CD4-positive, alpha-beta T cell (primary cell): ENCODE measurements around the gene MC5R. TPM values are rescaled to one million over a fixed set of nuclear protein-coding genes. Genes with fewer than 3 reads are reported as not detected.

Source experiments
- ATAC-seq: fragments of 200-7000 bp; cut with Tn5 transposase; one replicate; pipeline ENCODE4 v1.10.0; 2022; ENCODE audit warnings: mild to moderate bottlenecking; ENCODE audit not compliant: poor library complexity
- CTCF ChIA-PET: fragments of 350-600 bp; sonication (Branson Sonifier 250); formaldehyde crosslinking; loops from one replicate; lab custom pipeline; 2021; ENCODE audit warnings: antibody characterized with exemption, inconsistent platforms; lab: Charles Lee
- POLR2A ChIA-PET: fragments of 350-600 bp; sonication (Branson Sonifier 250); formaldehyde crosslinking; loops from one replicate; lab custom pipeline; 2021; ENCODE audit warnings: antibody characterized with exemption, inconsistent platforms; lab: Charles Lee
- DNase-seq, 14 experiments: peaks; one replicate each; pipeline ENCODE4 v3.0.0-alpha.2; 2013 to 2020; ENCODE audit warnings: mixed read lengths in 2 of 14
- H3K27ac ChIP-seq, 2 donors: one replicate each; pipeline versions ENCODE4 v1.5.1 to v1.7.0; 2013; ENCODE audit warnings: low read length in 2 of 2, low read depth in 1 of 2, mild to moderate bottlenecking in 1 of 2
- H3K27me3 ChIP-seq, 2 experiments: 1 replicate in 1 of 2; 2 replicates in 1 of 2; pipeline versions ENCODE4 v1.6.1 to v1.7.0; 2013; ENCODE audit warnings: low read length in 2 of 2, control low read depth in 1 of 2, mild to moderate bottlenecking in 1 of 2, moderate library complexity in 1 of 2; ENCODE audit not compliant: insufficient read depth in 2 of 2, control insufficient read depth in 1 of 2
- H3K36me3 ChIP-seq: one replicate; pipeline ENCODE4 v1.6.1; 2013; ENCODE audit warnings: low read length, control low read depth; ENCODE audit not compliant: insufficient read depth
- H3K4me1 ChIP-seq: one replicate; pipeline ENCODE4 v1.6.1; 2013; ENCODE audit warnings: low read length, control low read depth; ENCODE audit not compliant: insufficient read depth
- H3K4me3 ChIP-seq: one replicate; pipeline ENCODE4 v1.5.1; 2013; ENCODE audit warnings: mild to moderate bottlenecking, low read length, moderate library complexity
- H3K9me3 ChIP-seq, 2 experiments: 1 replicate in 1 of 2; 2 replicates in 1 of 2; pipeline versions ENCODE4 v1.6.1 to v1.7.0; 2013; ENCODE audit warnings: low read length in 2 of 2, mild to moderate bottlenecking in 2 of 2, control low read depth in 1 of 2, moderate library complexity in 1 of 2; ENCODE audit not compliant: control insufficient read depth in 1 of 2, insufficient read depth in 1 of 2
- H3K27ac Mint-ChIP-seq: one replicate; pipeline ENCODE4 v1.8.0; 2020; ENCODE audit warnings: mixed read lengths
- H3K27me3 Mint-ChIP-seq: one replicate; pipeline ENCODE4 v1.8.0; 2021; ENCODE audit warnings: mixed read lengths
- H3K36me3 Mint-ChIP-seq: one replicate; pipeline ENCODE4 v1.8.0; 2021; ENCODE audit warnings: low read depth, mixed read lengths
- H3K4me1 Mint-ChIP-seq: one replicate; pipeline ENCODE4 v1.8.0; 2021; ENCODE audit warnings: low read depth, mixed read lengths
- H3K4me3 Mint-ChIP-seq: one replicate; pipeline ENCODE4 v1.8.0; 2020; ENCODE audit warnings: mild to moderate bottlenecking, mixed read lengths
- H3K9me3 Mint-ChIP-seq: one replicate; pipeline ENCODE4 v1.8.0; 2020; ENCODE audit warnings: mixed read lengths
- intact Hi-C, 2 experiments: fragments of 100-400 bp; cut with DNase I in 1 of 2; cut with micrococcal nuclease in 1 of 2; formaldehyde crosslinking; loops; one replicate each; pipeline versions ENCODE4 v1.15.1 to v1.9.0; 2023 to 2025; cut with DNase I, micrococcal nuclease
- total RNA-seq, 174 experiments: library from RNA in 2 of 174; stranded (reverse) in 2 of 174; gene quantifications; one replicate each; pipeline ENCODE4 v1.2.3 and lab custom pipeline; 2021 to 2026
- TF ChIP-seq, protein P1 (sequence below): fragments of 200-600 bp; IDR thresholded peaks from one replicate; pipeline ENCODE4 v1.8.0; 2022; ENCODE audit warnings: antibody characterized with exemption, mild to moderate bottlenecking

MC5R gene
- total RNA-seq, 2 experiments from 2014 or later, result not detected

- Histone ChIP-seq H3K36me3 (no peaks in the 10 kb centered on the region), H3K9me3 (no peaks in the 10 kb centered on the region), H3K27me3 (peaks cover 15 to 21% of the 10 kb centered on the region in 2 experiments), H3K27ac (no peak overlapping the region), H3K4me1 (no peaks in the 10 kb centered on the region), H3K4me3 (no peak overlapping the region)
- ChIA-PET POLR2A (no interaction called here), CTCF (no interaction called here)
- TF ChIP-seq, protein P1, sequence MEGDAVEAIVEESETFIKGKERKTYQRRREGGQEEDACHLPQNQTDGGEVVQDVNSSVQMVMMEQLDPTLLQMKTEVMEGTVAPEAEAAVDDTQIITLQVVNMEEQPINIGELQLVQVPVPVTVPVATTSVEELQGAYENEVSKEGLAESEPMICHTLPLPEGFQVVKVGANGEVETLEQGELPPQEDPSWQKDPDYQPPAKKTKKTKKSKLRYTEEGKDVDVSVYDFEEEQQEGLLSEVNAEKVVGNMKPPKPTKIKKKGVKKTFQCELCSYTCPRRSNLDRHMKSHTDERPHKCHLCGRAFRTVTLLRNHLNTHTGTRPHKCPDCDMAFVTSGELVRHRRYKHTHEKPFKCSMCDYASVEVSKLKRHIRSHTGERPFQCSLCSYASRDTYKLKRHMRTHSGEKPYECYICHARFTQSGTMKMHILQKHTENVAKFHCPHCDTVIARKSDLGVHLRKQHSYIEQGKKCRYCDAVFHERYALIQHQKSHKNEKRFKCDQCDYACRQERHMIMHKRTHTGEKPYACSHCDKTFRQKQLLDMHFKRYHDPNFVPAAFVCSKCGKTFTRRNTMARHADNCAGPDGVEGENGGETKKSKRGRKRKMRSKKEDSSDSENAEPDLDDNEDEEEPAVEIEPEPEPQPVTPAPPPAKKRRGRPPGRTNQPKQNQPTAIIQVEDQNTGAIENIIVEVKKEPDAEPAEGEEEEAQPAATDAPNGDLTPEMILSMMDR, result no peak
- no peaks in the 10 kb centered on the region for H3K4me1 Mint-ChIP-seq
- no peaks in the 10 kb centered on the region for H3K36me3 Mint-ChIP-seq
- intact Hi-C loops, result no loop called here
- H3K9me3 Mint-ChIP-seq, result no peaks in the 10 kb centered on the region
- peaks cover 40% of the 10 kb centered on the region for H3K27me3 Mint-ChIP-seq
- ATAC-seq (no peak), DNase-seq (no peak)
- H3K4me3 Mint-ChIP-seq, result no peak overlapping the region
- H3K27ac Mint-ChIP-seq, result no peak overlapping the region
Observed at GRCh38 chr18:13793819-13794218, 30.1 kb upstream of the MC5R start.

GRCh38 chr18:13796515-13796914 is 27.4 kb upstream of the MC5R start:
- Histone ChIP-seq H3K4me3 (no peak overlapping the region), H3K9me3 (peaks cover 0 to 5% of the 10 kb centered on the region in 2 experiments), H3K27ac (no peak overlapping the region), H3K27me3 (peaks cover 24 to 36% of the 10 kb centered on the region in 2 experiments), H3K36me3 (no peaks in the 10 kb centered on the region), H3K4me1 (peaks cover 8% of the 10 kb centered on the region)
- H3K9me3 Mint-ChIP-seq, result no peaks in the 10 kb centered on the region
- ChIA-PET CTCF (no interaction called here), POLR2A (no interaction called here)
- intact Hi-C loops, result no loop called here
- H3K4me1 Mint-ChIP-seq, result peaks cover 6% of the 10 kb centered on the region
- no peak overlapping the region for H3K27ac Mint-ChIP-seq
- no peaks in the 10 kb centered on the region for H3K36me3 Mint-ChIP-seq
- DNase-seq, result no peak
- no peak for ATAC-seq
- TF ChIP-seq, protein P1, result no peak
- peaks cover 50% of the 10 kb centered on the region for H3K27me3 Mint-ChIP-seq
- no peak overlapping the region for H3K4me3 Mint-ChIP-seq

- Mint-ChIP-seq H3K27me3 (peaks cover 54% of the 10 kb centered on the region), H3K4me3 (no peak overlapping the region), H3K4me1 (peaks cover 6% of the 10 kb centered on the region), H3K36me3 (no peaks in the 10 kb centered on the region), H3K9me3 (no peaks in the 10 kb centered on the region), H3K27ac (no peak overlapping the region)
- intact Hi-C loops, result no loop called here
- Histone ChIP-seq H3K4me3 (no peak overlapping the region), H3K36me3 (no peaks in the 10 kb centered on the region), H3K4me1 (peaks cover 8% of the 10 kb centered on the region), H3K27ac (no peak overlapping the region), H3K9me3 (peaks cover 0 to 5% of the 10 kb centered on the region in 2 experiments), H3K27me3 (peaks cover 24 to 39% of the 10 kb centered on the region in 2 experiments)
- DNase-seq (no peak), ATAC-seq (no peak)
- TF ChIP-seq, protein P1, result no peak
- ChIA-PET CTCF (no interaction called here), POLR2A (no interaction called here)
Observed at GRCh38 chr18:13797157-13797611, 26.8 kb upstream of the MC5R start.
